NT2/D1 (cell line): ENCODE measurements around the gene PSMC5.

Experiments
- DNase-seq: peaks from one replicate; pipeline ENCODE4 v3.0.0-alpha.2; 2011; ENCODE audit warnings: low read depth, low spot score
- H3K27me3 ChIP-seq: 2 replicates; pipeline ENCODE4 v1.6.0; 2011; ENCODE audit warnings: mild to moderate bottlenecking; ENCODE audit not compliant: insufficient read length, insufficient read depth
- H3K36me3 ChIP-seq: 2 replicates; pipeline ENCODE4 v1.6.1; 2011; ENCODE audit warnings: mild to moderate bottlenecking, low read length, mixed read lengths; ENCODE audit not compliant: insufficient read depth, insufficient read length
- H3K4me1 ChIP-seq: 2 replicates; pipeline ENCODE4 v1.5.1; 2011; ENCODE audit not compliant: insufficient read depth, insufficient read length
- H3K4me3 ChIP-seq: 2 replicates; pipeline ENCODE4 v1.5.1; 2011; ENCODE audit warnings: low read depth; ENCODE audit not compliant: insufficient read length
- H3K9ac ChIP-seq: 2 replicates; pipeline ENCODE4 v1.6.0; 2011; ENCODE audit warnings: low read depth; ENCODE audit not compliant: insufficient read length
- H3K9me3 ChIP-seq: 2 replicates; pipeline ENCODE4 v1.5.1; 2011; ENCODE audit warnings: mild to moderate bottlenecking, low read length; ENCODE audit not compliant: insufficient read depth
- SUZ12 ChIP-seq: IDR thresholded peaks from 2 replicates; pipeline ENCODE4 v1.6.1; 2011; ENCODE audit not compliant: insufficient read length, insufficient read depth; ENCODE audit errors: extremely low read depth
- YY1 ChIP-seq: IDR thresholded peaks from 2 replicates; pipeline ENCODE4 v1.6.1; 2011; ENCODE audit not compliant: insufficient read length, insufficient read depth
- ZNF274 ChIP-seq: IDR thresholded peaks from 2 replicates; pipeline ENCODE4 v1.6.1; 2011; ENCODE audit warnings: mild to moderate bottlenecking, low read depth, low read length

The PSMC5 gene

DNA sequence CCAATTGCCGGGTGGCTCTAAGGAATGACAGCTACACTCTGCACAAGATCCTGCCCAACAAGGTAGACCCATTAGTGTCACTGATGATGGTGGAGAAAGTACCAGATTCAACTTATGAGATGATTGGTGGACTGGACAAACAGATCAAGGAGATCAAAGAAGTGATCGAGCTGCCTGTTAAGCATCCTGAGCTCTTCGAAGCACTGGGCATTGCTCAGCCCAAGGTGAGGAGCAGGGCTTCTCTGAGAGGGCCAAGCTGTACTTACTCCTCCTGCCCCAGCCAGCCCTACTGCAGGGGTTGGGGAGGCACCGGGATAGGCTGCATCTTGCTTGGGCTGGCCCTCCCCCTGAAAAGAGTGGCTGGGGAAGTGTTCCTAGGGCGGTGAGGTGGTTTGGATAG lies 3.0 kb downstream of the PSMC5 start:
- DNase-seq, result no peak
- H3K4me1 ChIP-seq, result peaks cover 6% of the 10 kb centered on the region
- H3K36me3 ChIP-seq, result peaks cover 84% of the 10 kb centered on the region
- H3K4me3 ChIP-seq, result no peak overlapping the region
- no peak overlapping the region for H3K9ac ChIP-seq
- no peaks in the 10 kb centered on the region for H3K27me3 ChIP-seq
- H3K9me3 ChIP-seq, result no peaks in the 10 kb centered on the region
- no peak for TF ChIP-seq SUZ12
- TF ChIP-seq YY1, result no peak
- TF ChIP-seq ZNF274, result no peak

DNA sequence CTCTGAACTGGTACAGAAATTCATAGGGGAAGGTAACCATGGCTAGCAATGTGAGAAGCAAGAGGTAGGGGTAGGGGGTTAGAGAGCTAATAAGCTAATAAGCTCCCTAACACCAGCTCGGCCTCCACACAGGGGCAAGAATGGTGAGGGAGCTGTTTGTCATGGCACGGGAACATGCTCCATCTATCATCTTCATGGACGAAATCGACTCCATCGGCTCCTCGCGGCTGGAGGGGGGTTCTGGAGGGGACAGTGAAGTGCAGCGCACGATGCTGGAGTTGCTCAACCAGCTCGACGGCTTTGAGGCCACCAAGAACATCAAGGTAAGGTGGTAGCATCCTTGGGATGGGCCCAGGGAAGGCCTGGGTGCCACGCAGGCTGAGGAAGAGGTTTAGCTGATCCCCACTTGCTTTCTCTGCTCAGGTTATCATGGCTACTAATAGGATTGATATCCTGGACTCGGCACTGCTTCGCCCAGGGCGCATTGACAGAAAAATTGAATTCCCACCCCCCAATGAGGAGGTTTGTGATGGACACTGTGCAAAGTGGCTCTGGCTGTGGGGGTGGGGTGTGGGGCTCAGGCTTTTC lies 3.8 kb downstream of the PSMC5 start:
- no peak for DNase-seq
- Histone ChIP-seq H3K4me3 (no peak overlapping the region), H3K27me3 (no peaks in the 10 kb centered on the region), H3K4me1 (peaks cover 6% of the 10 kb centered on the region), H3K9ac (no peak overlapping the region), H3K36me3 (peaks cover 83% of the 10 kb centered on the region), H3K9me3 (no peaks in the 10 kb centered on the region)
- TF ChIP-seq ZNF274 (no peak), YY1 (no peak), SUZ12 (no peak)

DNA sequence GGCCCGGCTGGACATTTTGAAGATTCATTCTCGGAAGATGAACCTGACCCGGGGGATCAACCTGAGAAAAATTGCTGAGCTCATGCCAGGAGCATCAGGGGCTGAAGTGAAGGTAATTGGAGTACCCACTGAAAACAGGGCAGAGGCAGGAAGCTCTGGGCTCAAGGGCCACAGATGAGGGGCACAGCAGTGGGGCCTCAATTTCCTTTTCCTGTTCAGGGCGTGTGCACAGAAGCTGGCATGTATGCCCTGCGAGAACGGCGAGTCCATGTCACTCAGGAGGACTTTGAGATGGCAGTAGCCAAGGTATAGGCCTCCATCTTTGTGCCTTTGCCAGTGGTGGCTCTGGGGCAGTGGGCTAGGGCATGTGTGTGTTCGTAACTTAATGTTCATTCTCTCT lies 4.3 kb downstream of the PSMC5 start:
- no peak overlapping the region for H3K4me3 ChIP-seq
- H3K36me3 ChIP-seq, result peaks cover 87% of the 10 kb centered on the region
- H3K9ac ChIP-seq, result no peak overlapping the region
- TF ChIP-seq SUZ12, result no peak
- TF ChIP-seq ZNF274, result no peak
- TF ChIP-seq YY1, result no peak
- H3K4me1 ChIP-seq, result peaks cover 6% of the 10 kb centered on the region
- no peaks in the 10 kb centered on the region for H3K9me3 ChIP-seq
- no peak for DNase-seq
- no peaks in the 10 kb centered on the region for H3K27me3 ChIP-seq

DNA sequence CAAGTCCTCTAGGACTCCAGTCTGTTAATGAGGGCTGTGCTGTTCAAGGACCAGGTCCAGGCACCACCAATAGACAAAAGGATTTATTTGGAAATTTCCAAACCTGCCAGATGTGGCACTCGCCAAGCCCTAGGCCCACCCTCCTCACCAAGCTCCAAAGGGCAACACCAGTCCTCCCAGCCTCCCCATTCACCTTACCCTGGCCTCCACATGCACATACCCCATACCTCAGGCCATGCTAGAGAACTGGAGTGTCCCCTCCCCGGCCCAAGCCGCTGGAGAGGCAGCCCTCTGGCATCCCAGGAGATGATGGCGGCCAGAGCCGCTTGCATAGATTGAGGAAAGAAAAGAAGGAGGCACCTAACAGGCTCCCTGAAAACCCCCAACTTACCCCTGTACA lies 4.8 kb downstream of the PSMC5 start:
- H3K9me3 ChIP-seq, result no peaks in the 10 kb centered on the region
- TF ChIP-seq ZNF274 (no peak), SUZ12 (no peak), YY1 (no peak)
- no peak for DNase-seq
- H3K9ac ChIP-seq, result no peak overlapping the region
- H3K4me3 ChIP-seq, result no peak overlapping the region
- peaks cover 92% of the 10 kb centered on the region for H3K36me3 ChIP-seq
- H3K4me1 ChIP-seq, result peaks cover 6% of the 10 kb centered on the region
- H3K27me3 ChIP-seq, result no peaks in the 10 kb centered on the region

DNA sequence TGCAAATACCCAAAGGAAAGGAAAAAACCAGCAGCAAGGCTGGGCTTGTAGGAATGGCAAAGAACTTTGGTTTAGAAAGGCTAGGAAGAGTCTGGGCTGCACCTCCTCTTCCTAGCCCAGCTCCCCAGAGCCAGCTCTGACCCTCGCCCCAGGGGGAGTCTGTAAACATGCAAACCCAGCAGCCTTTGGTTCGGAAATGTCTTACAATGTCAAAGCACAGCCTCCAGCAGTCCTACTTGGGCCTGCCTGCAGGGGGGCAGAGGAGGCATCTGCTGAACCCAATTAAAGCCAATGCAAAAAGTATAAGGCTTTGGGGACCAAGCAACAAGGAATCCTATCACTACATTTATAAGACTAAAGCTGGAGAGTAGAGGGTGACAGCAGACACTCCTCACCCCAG lies 5.2 kb downstream of the PSMC5 start:
- no peak for DNase-seq
- H3K4me1 ChIP-seq, result peaks cover 6% of the 10 kb centered on the region
- H3K27me3 ChIP-seq, result no peaks in the 10 kb centered on the region
- no peaks in the 10 kb centered on the region for H3K9me3 ChIP-seq
- H3K9ac ChIP-seq, result no peak overlapping the region
- peaks cover 96% of the 10 kb centered on the region for H3K36me3 ChIP-seq
- TF ChIP-seq SUZ12, result no peak
- no peak for TF ChIP-seq YY1
- no peak for TF ChIP-seq ZNF274
- no peak overlapping the region for H3K4me3 ChIP-seq

DNA sequence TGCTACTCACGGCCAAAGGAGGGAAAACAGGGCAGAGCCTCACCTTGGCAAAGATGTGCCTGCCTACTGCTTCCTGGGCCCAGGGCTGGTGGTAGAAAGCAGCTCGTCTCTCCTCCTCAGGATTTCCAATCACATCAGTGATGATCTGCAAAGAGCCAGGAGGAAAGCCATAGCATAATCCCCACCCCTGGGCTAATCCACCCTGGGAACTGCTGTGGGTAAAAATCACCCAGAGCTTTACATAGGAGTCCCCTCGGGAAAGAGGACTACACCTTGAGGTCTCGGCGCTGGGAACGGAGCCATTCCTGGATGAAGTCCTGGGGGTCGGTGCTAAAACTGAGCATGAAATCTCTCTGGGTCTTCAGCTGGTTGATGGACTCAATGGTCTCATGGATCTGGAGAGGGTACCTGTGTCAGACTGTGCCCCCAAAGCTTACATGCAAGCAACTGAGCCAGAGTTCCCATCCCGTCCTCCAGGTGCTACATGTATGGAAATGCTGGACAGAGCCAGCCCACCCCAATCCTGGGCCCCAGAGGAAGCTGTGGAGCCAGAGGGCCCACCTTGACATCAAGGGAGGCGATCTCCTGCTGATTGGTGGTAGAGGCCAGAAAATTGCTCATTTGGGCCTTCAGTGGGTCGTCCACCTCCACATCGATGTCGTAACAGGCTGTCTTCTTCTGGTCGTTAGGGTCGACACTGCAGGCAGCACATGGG lies 6.0 kb downstream of the PSMC5 start:
- no peak for TF ChIP-seq SUZ12
- no peak for TF ChIP-seq YY1
- Histone ChIP-seq H3K27me3 (no peaks in the 10 kb centered on the region), H3K4me3 (no peak overlapping the region), H3K9ac (no peak overlapping the region), H3K4me1 (peaks cover 10% of the 10 kb centered on the region), H3K9me3 (no peaks in the 10 kb centered on the region), H3K36me3 (peaks cover 99% of the 10 kb centered on the region)
- no peak for DNase-seq

DNA sequence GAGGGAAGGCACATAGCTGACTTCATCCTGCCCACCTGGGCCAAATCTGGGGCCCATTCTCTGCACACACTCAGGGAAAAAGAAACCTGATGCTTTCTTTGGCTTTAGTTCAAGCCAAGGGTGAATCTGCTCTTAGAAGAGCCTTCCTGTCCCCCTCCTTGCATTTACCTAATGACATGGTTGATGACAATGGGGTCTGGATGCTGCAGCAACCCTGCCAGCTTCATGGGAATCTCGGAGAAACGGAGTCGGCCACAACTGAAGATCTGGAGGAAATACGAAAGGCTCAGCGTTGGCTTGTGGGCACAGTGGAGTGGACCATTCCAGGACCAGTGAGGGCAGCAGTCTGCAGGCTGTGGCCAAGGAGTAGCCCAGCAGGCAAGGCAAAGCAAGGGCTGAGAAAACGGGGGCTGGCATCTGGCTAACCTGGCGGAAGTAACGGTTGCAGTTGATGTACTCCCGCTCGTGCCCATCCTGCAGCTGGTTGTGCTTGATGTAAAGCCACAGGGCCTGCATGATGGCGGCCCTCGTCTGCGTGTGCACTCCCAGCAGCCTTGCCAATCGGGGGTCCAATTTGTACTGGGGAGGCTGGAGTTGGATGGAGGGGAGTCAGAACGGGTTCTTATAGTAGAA lies 6.6 kb downstream of the PSMC5 start:
- TF ChIP-seq YY1 (no peak), ZNF274 (no peak), SUZ12 (no peak)

More for the DNA sequence above, 6.6 kb downstream of the PSMC5 start:
- Histone ChIP-seq H3K4me3 (no peak overlapping the region), H3K27me3 (no peaks in the 10 kb centered on the region), H3K36me3 (peaks cover 96% of the 10 kb centered on the region), H3K9me3 (no peaks in the 10 kb centered on the region), H3K9ac (no peak overlapping the region), H3K4me1 (peaks cover 16% of the 10 kb centered on the region)
- no peak for DNase-seq
